Effector CD8-positive, alpha-beta T cell (primary cell): Measurements from ENCODE around the gene CSNK1A1.
"Not testable (repeated sequence)": the region's sequence is repeated elsewhere in the genome, so short reads cannot be mapped to it uniquely, and the experiment has no call there.

Experiments used
- DNase-seq: peaks from one replicate; lab custom pipeline; 2025; lab: John Stamatoyannopoulos, UW

CSNK1A1 gene

DNA sequence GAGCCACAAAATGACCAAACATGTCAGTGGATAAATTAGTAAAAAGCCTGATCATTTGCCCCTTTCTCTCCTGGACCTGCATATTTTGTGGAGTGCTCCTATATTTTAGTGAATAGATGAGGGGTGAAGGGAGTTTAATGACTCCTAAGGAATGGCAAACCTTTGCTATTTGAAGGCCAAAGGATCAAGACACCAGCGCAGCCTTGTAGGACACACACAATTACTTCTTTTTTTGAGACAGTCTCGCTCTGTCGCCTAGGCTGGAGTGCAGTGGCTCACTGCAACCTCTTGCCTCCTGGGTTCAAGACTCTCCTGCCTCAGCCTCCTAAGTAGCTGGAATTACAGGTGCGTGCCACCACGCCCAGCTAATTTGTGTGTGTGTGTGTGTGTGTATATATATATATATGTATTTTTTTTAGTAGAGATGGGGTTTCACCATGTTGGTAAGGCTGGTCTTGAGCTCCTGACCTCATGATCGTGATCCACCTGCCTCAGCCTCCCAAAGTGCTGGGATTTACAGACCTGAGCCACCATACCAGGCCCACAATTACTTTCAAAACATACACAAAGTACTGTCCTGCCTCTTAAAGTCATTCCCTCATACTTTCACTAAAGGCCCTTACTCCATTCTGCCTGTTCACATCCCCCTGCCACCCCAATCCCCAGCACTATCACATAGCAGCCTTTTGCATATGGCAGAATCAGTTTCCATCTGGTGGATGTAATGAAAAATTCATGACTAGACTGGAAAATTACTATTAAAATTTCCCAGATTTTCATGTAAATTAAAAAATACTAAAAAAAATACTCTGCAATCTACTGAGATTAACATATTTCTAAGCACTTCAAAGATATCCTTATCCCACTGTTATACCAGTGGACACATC, 60.4 kb downstream of the CSNK1A1 start:
- DNase-seq = no peak

DNA sequence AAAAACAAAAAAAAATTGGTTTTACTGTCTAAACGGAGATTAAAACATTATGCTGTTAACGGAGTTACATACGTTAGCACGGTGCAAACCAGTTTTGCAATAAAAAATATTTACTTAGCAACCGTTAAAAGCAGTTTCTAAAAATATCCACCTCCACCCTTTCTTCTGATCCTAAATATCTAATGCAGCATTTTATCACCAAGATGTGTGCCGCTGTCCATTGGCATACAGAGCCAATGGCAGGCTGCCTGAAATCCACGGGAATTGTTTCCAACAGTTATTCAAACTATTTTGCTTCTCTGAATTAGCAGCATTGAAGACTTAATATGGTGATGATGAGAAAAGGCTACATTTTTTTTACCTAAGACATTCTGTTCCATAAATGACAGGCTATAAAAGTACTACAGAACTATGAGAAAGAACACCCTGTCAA, 61.6 kb downstream of the CSNK1A1 start:
- DNase-seq = no peak

DNA sequence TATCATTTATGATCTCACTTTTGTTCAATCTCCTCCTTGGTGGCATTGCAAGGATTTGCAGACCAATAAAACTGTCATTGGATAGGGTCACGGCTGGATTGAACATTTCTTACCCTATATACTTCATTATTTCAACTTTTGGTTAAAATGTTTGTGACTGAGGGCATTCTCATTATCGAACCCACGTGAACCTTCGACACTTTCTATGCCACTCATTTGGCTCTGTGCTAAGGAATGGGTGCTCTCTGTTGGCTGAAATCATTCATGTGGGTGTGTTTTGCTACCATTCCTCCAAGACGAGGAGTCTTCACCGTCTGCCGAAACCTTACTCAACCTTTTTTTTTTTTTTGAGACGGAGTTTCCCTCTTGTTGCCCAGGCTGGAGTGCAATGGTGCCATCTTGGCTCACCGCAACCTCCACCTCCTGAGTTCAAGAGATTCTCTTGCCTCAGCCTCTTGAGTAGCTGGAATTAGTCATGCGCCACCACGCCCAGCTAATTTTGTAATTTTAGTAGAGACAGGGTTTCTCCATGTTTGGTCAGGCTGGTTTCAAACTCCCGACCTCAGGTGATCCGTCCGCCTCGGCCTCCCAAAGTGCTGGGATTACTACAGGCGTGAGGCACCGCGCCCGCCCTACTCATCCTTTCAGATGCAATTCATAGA, 62.5 kb downstream of the CSNK1A1 start:
- DNase-seq = no peak

DNA sequence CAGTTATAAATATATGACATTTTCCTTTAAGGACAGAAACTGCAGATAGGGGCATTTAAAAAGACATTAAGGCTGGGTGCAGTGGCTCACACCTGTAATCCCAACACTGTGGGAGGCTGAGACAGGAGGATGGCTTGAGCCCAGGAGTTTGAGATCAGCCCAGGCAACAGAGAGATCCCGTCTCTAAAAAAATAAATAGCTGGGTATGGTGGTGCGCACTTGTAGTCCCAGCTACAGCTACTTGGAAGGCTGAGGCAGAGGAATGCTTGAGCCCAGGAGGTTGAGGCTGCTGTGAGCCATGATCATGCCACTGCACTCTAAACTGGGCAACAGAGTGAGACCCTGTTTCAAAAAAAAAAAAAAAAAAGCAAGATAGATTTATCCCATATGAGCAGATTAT, 63.6 kb downstream of the CSNK1A1 start:
- no peak for DNase-seq

DNA sequence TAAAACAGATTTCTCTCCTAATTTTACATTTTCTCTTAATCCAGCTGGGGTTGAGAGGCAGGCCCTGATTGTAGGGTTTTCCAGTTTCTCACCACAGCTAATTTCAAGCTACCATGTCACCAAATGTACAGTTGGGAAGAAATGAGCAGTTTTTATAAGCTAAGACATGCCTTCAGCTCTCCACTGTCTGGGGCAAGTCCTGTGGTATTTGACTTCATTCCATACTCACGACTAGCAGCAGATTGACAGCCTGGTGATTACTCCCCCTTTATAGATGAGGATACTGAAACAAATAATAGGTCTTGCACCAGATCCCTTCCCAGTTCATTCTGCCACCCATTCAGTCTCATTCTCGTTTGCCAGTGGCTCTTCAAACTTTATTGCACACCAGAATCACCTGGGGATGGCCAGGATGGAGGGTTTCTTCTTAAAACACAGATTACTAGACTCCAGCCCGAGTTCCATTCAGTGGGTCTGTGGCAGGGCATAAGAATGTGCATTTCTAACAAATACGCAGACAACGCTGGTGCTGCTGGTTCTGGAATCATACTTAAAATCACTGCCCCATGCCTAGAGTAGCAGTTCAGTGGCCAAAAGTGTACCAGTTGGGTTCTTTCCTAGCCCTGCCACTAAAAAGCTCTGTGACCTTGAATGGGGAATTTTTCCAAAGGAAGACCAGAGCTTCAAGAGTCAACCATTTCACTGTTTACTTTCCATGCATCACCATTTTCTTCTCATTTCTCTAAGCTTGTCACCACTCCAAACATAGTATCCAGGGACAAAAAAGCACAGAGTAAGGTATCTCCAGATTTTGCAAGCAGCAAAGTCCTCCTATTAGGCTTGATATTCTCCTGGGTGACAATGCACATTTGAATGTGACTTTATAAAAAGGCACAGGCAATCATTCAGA, 64.3 kb downstream of the CSNK1A1 start:
- no peak for DNase-seq

DNA sequence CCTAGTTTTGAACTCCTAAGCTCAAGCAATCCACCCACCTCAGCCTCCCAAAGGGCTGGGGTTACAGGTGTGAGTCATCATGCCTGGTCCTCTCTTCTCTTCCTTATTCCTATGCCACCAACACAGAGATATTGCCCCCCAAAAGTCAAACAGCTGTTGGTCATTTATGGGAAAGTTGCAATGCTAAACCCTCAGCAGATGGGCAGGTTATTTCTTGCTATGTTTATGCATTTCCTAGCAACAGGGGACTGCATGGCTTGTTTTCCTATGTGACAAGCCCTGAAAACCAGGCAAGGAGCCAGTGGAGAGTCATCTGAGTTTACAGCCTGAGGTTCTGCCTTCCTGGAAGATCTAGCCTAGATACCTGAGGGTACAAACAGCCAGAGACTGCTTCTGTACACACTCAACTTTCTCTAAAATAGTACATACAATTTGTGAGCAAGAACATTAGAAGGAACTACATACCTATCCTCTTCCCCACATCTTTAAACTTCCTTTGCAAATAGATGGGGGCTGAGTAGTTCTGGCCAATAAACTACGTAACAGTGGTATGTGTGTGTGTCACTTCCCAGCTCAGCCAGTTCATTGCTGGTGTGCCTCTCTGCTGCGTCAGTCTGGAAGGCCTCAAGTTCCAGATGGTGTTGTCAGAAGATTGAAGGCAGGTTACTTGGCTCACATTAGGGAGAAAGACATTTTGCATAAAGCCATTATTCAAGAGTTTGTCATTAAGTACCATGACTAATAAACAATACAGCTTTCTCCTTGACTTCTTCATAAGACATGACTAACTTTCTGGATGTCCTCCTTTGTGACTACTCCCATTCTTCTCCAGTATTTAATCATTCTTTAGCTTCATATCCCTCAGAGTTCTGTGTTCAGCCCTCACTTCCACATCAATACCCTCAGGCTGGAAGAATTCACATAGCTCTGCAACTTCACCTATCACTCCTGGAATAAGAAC, 65.3 kb downstream of the CSNK1A1 start:
- DNase-seq = no peak

DNA sequence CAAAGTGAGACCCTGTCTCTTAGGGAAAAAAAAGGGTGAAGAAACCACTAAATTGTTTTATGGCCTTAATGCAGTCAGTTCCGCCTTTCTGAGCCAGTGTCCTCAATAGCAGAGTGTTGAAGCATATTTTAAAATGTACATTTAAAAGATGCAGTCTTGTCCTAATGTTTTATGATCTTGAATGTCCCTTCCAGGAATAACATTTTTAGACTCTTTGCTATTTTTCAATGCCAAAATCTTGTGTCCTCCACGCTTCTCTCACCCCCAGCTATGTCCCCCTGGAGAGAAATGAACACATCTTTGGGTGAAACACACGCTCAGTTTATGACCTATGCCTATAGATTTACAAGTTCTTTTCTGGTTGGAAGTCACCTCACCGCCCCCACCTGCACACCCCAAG, 69.8 kb downstream of the CSNK1A1 start:
- no peak for DNase-seq

DNA sequence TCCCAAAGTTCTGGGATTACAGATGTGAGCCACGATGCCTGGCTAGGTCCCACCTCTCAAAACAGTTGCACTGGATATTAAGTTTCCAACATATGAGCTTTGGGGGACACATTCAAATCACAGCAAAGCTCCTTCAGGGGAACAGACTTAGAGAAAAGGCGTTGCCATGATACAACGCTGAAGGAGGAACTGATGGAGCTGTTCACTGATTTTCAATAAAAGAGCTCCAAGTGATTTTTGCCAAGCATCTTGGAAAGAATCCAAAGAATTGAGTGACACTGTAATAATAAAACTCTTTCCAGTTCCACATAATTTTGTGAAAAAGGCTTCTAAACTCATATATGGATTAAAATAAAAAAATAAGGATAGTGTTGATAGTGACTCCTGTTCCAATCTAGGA, 72.5 kb downstream of the CSNK1A1 start:
- DNase-seq = no peak

DNA sequence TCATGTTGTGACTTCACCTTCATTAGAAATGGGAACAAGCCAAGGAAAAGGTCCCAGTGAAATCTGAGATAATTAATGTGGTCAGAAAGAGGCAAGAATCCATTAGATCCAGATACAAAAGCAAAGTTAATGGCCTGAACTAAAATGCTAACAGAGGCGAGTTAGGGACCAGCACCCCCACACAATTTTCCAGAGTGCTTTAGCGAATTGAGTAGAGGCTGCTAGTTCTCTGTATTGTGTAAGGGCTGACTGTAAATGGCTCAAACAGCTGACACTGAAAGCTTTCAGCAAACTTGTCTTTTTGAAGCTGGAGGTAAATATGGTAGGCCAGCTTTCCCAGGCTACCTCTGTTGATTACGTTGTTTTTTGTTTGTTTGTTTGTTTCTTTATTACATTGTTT, 75.5 kb downstream of the CSNK1A1 start:
- no peak for DNase-seq

DNA sequence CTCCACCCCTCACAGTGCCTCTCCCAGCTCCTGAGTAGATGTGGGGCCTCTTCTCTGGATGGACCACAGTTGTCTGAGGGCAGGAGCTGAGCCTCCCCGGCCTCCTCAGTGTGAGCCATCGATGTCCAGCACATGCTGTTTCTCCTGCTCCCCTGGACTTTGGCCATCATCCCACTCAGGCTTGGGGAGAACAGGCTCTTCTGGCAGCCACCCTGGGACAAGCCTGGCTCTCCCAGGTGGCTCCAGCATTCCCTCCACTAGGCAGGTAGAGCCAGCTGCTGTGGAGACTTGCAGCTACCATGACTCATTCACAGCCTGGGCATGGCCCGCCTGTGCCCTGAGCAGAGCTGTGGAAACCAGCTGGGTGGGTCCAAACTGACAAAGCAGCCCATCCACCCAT, 77.0 kb downstream of the CSNK1A1 start:
- no peak for DNase-seq

DNA sequence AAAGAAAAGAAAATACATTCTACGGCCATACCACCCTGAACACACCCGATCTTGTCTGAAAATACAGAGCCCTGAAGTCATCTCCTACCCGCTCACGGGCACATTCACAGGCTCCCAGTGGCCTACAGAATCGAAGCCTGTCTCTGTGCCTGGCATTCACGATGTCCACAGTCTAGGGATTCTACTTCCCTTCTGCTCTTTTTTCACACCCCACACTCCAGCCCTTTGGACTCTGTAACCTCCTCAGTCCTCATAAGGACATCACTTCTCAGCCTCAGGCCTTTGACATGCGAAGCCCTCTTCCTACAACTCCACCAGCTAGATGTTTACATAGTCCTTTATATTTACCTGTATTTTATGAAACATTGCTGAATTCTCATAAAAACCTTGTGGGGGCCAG, 77.8 kb downstream of the CSNK1A1 start:
- no peak for DNase-seq

DNA sequence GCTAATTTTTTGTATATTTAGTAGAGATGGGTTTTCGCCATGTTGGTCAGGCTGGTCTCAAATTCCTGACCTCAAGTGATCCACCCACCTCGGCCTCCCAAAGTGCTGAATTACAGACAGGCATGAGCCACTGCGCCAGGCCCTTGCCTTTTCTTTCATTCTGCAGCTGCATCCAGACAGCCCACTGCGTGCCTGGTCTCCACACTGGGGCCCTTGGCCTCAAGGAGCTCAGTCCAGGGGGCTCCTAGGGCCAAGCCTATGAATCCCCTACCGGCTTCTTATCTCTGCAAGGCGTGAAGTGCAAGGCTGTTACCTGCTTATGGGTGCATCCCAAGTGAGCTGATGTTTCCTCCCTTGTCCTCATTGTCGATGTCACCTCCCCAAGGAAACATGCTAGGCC, 78.8 kb downstream of the CSNK1A1 start:
- DNase-seq = no peak

DNA sequence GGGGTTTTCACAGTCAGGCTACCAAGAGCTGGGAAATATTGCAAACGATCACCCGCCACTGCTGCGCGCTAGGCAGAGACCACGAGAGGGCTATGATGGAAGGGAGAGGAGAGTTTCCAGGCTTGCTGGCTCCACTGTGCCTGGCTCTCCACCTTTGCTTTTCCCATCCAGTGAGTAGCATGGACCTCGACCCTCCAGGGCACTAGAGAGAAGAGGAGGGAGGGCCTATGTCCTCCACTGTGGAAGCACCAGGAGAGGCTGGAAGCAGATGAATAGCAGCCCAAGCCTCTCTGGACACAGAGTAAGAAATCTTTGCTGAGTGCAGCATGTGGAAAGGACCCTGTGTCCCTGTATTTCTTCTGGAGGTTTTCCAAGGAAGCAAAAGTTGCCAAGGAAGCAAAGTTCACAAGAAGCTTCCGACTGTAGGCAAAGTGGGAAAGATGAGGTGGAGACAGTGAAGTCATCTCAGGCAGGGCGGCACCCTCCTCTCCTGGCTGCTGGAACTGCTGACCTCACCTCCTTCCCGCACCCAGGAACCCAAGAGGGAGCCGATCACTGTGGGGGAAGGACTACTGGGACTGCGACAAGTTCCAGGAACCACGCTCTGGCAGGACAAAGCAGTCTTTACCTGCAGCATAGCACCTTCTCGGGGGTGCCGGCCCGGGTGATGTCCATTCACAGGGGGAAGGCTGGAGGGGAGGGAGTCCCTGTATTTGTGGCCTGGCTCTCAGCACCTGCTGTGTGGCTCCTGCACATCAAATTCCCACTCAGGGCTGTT, 79.6 kb downstream of the CSNK1A1 start:
- DNase-seq = no peak

DNA sequence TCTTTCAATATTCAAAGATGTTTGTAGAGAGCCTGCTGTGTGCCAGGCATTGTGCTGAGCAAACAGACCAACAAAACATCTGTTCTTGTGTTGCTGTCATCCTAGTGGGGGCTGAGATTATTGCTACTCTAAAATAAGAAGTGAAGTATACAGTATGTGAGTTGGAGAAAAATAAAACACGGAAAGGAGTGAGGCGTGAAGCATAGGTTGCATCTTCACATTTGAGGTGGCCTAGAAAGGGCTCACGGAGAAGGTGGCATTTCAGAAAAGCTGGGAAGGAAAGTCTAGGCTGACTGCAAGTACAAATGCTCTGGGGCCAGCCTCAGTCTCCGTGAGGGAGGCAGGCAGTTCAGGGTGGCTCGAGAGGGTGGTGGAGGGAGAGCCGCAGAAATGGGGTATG, 80.3 kb downstream of the CSNK1A1 start:
- no peak for DNase-seq

DNA sequence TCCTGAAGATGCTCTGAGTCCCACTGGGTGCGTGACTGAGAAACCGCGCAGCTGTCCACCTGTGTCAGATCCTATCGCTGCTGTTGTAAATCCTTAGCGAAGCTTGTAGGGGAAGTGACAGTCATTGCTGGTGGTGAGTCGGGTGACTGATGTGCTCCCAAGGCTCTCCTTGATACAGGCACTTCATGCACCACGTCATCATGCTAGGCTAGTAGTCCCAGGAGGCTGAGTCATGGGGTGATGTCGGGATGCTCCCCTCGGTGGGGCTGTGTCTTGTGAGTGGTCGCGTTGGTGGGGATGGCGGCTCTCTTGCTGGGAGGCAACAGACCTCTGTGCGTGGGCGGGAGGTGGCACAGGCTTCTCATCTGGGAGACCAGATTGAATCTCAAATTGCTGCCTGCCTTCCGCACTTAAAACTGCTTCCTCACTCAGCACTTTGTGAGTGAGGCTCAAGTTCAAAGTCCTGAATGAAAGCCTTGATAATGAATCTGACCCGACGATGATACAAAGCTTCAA, 84.7 kb downstream of the CSNK1A1 start:
- no peak for DNase-seq

DNA sequence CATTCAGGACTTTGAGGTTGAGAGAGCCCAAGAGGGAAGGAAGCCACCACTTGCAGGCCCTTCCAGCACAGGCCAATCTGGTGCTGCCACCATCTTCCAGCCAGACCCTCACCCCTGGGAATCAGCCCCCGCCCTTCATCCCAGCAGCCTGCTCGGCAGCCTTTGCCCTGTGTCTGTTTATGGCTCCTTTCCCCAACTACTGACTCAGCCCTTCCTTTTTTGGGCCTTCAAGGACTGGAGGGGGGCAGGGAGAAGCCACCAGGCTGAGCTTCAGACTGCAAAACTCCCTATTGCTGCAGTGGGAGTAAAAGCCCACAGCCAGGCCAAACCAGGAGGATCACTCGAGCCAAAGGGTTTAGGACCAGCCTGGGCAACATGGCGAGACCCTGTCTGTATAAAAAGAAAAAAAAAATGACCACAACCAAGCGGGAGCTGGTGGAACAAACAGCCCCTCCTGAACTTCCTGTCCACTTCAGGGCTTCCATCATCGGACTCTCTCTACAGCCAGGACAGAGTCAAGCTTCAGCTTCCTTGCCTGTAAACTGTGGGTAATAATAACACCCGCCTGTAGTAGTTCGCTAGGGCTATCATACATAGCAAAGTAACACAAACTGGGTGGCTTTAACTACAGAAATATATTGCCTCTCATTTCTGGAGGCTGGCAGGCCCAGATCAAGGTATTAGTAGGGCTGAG, 86.3 kb downstream of the CSNK1A1 start:
- DNase-seq = no peak

DNA sequence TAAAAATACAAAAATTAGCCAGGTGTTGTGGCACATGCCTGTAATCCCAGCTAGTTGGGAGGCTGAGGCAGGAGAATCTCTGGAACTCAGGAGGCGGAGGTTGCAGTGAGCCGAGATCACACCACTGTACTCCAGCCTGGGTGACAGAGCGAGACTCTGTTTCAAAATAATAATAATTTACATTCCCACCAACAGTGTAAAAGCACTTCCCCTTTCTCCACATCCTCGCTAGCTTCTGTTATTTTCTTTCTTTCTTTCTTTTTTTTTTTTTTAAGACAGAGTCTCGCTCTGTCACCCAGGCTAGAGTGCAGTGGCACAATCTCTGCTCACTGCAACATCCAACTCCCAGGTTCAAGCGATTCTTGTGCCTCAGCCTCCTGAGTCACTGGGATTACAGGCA, 89.3 kb downstream of the CSNK1A1 start:
- DNase-seq = not testable (repeated sequence)

DNA sequence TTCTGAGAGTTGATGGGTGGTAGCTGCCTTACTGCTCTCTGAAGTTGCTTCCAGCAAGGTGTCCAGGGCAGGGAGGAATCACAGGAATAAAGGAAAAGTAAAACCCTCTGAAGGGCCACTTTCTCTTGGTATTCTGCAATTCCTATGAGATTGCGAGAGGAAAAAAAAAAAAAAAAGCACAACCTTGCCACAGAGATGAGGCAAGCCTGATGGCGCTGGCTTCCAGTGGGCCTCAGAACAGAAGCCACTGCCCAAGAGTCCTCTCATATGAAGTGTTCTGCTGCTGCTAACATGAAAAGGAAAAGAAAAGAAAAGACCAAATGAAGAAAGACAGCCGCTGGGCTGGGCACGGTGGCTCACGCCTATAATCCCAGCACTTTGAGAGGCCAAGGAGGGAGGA, 91.3 kb downstream of the CSNK1A1 start:
- no peak for DNase-seq

DNA sequence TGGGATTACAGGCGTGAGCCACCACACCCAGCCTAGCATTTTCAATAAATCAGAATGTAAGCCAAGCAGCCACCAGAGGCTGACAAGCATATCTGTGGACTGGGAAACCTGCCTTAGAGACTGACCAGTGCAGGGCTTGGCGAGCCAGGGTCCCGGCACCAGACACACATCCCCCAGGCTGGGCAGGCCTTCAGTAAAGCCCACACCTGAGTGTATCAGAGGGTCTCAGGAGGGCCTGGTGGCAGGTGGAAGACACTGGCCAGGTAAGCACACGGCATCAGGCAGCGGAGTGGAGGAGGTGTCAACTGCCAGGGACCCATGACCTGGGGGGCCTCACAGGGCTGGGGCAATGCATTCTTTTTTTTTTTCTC, 93.9 kb downstream of the CSNK1A1 start:
- no peak for DNase-seq
